Upper lobe of left lung (tissue), 4 donors: ENCODE data around the gene ZFYVE16.

Source experiments
- POLR2A ChIP-seq, 4 donors: fragments of 450-650 bp; IDR thresholded peaks; one replicate each; pipeline ENCODE4 v1.5.1; 2016 to 2017; ENCODE audit warnings: antibody characterized with exemption in 4 of 4, mild to moderate bottlenecking in 2 of 4
- POLR2AphosphoS5 ChIP-seq, 2 donors: sonication (generic); formaldehyde crosslinking; IDR thresholded peaks; one replicate each; pipeline ENCODE4 v1.5.1; 2017; ENCODE audit warnings: antibody characterized with exemption in 2 of 2
- TF ChIP-seq, protein P1 (sequence below), 6 experiments: fragments of 450-650 bp in 4 of 6; fragments of 200-600 bp in 2 of 6; sonication (generic) in 2 of 6; IDR thresholded peaks; one replicate each; pipeline ENCODE4 v1.5.1; 2016 to 2019; ENCODE audit warnings: antibody characterized with exemption in 6 of 6

- TF ChIP-seq POLR2A (IDR thresholded peaks at IDR 0.05) (no peak), POLR2AphosphoS5 (IDR thresholded peaks at IDR 0.05) (no peak)
- TF ChIP-seq, protein P1, sequence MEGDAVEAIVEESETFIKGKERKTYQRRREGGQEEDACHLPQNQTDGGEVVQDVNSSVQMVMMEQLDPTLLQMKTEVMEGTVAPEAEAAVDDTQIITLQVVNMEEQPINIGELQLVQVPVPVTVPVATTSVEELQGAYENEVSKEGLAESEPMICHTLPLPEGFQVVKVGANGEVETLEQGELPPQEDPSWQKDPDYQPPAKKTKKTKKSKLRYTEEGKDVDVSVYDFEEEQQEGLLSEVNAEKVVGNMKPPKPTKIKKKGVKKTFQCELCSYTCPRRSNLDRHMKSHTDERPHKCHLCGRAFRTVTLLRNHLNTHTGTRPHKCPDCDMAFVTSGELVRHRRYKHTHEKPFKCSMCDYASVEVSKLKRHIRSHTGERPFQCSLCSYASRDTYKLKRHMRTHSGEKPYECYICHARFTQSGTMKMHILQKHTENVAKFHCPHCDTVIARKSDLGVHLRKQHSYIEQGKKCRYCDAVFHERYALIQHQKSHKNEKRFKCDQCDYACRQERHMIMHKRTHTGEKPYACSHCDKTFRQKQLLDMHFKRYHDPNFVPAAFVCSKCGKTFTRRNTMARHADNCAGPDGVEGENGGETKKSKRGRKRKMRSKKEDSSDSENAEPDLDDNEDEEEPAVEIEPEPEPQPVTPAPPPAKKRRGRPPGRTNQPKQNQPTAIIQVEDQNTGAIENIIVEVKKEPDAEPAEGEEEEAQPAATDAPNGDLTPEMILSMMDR (IDR thresholded peaks at IDR 0.05) = no peak
These were observed 59.0 kb downstream of the ZFYVE16 start for GRCh38 chr5:80466669-80467485.
